ENCODE results near the gene MGST1. TPM values are rescaled to one million over a fixed set of nuclear protein-coding genes. Genes with fewer than 3 reads are reported as not detected.

Gene MGST1
- total RNA-seq, 1 experiment from 2014 or later, result 32.6 TPM

Other genes starting within 250 kb of the MGST1 start
- gene SLC15A5, start 70.0 kb upstream of the MGST1 start, total RNA-seq (2014; rRNA removed; shearing (Covaris generic)), result not detected in 2 replicates

Data from HT1080 (cell line).